CD4-positive, alpha-beta T cell treated with Interleukin-4 for 1 hour (primary cell): ENCODE data around the gene AKAP14.
"Not testable (repeated sequence)": the region's sequence is repeated elsewhere in the genome, so short reads cannot be mapped to it uniquely, and the experiment has no call there.

Experiments used
- DNase-seq, 2 donors: peaks; one replicate each; pipeline ENCODE4 v3.0.0-alpha.2; 2020 to 2022

Gene AKAP14

GRCh38 chrX:119922391-119922790 is 26.7 kb downstream of the AKAP14 start:
- DNase-seq, result not testable (repeated sequence)

GRCh38 chrX:119935215-119935874 is 39.7 kb downstream of the AKAP14 start:
- DNase-seq, result no peak

- DNase-seq, result no peak
These were observed 45.6 kb downstream of the AKAP14 start for GRCh38 chrX:119941336-119941735.

- DNase-seq, result no peak
These were observed 46.6 kb downstream of the AKAP14 start for GRCh38 chrX:119942173-119942819.

- no peak for DNase-seq
These were observed 47.1 kb downstream of the AKAP14 start for GRCh38 chrX:119942831-119943184.

- DNase-seq, result peak; percentile 84 to 90
These were observed 47.7 kb downstream of the AKAP14 start, which contains the start of gene NKAP for GRCh38 chrX:119943185-119943988. Gene NKAP, minus strand, starts transcription at chrX:119943751. Its CDS starts 146 bp downstream, at chrX:119943605.

GRCh38 chrX:119945481-119945880 is 49.8 kb downstream of the AKAP14 start:
- no peak for DNase-seq

- DNase-seq, result no peak
These were observed 52.7 kb downstream of the AKAP14 start for GRCh38 chrX:119948381-119948780.

GRCh38 chrX:119954374-119954773 is 58.7 kb downstream of the AKAP14 start:
- no peak for DNase-seq

- DNase-seq, result peak; percentile 36 to 54
These were observed 60.3 kb downstream of the AKAP14 start for GRCh38 chrX:119955807-119956570.

- no peak for DNase-seq
These were observed 64.9 kb downstream of the AKAP14 start for GRCh38 chrX:119960625-119961024.

GRCh38 chrX:119966837-119967236 is 71.1 kb downstream of the AKAP14 start:
- not testable (repeated sequence) for DNase-seq
